Skeletal muscle satellite cell (primary cell): ENCODE data around the gene ZBTB16.

Source experiments
- H3K27me3 ChIP-seq: 2 replicates; pipeline ENCODE4 v1.7.0; 2013; ENCODE audit warnings: low read length; ENCODE audit not compliant: control insufficient read depth, insufficient read depth
- H3K36me3 ChIP-seq: 2 replicates; pipeline ENCODE4 v1.7.0; 2013; ENCODE audit warnings: mild to moderate bottlenecking, control low read depth, low read length; ENCODE audit not compliant: insufficient read depth
- H3K4me1 ChIP-seq: 2 replicates; pipeline ENCODE4 v1.7.0; 2013; ENCODE audit warnings: low read length; ENCODE audit not compliant: control insufficient read depth, insufficient read depth
- H3K4me2 ChIP-seq: 2 replicates; pipeline ENCODE4 v1.7.0; 2013; ENCODE audit warnings: mild to moderate bottlenecking, low read length
- H3K4me3 ChIP-seq: 2 replicates; pipeline ENCODE4 v1.7.0; 2013; ENCODE audit warnings: low read length
- H3K9ac ChIP-seq: 2 replicates; pipeline ENCODE4 v1.7.0; 2013; ENCODE audit warnings: mild to moderate bottlenecking, low read depth, low read length, moderate library complexity
- H3K9me3 ChIP-seq: replicated peaks from 2 replicates; pipeline ENCODE4 v1.7.0; 2013; ENCODE audit warnings: mild to moderate bottlenecking, control low read depth, low read length

Gene ZBTB16

GRCh38 chr11:114230031-114230704 lies 170.7 kb downstream of the ZBTB16 start:
- no peaks in the 10 kb centered on the region for H3K27me3 ChIP-seq
- peaks cover 32% of the 10 kb centered on the region for H3K36me3 ChIP-seq
- peaks cover 26% of the 10 kb centered on the region for H3K4me1 ChIP-seq
- no peak overlapping the region for H3K4me2 ChIP-seq
- H3K9ac ChIP-seq, result no peak overlapping the region
- no peak overlapping the region for H3K4me3 ChIP-seq
- H3K9me3 ChIP-seq, result no peaks in the 10 kb centered on the region

GRCh38 chr11:114232400-114233059 lies 173.0 kb downstream of the ZBTB16 start:
- Histone ChIP-seq H3K27me3 (no peaks in the 10 kb centered on the region), H3K4me1 (peaks cover 44% of the 10 kb centered on the region)

GRCh38 chr11:114233755-114234154 lies 174.2 kb downstream of the ZBTB16 start:
- Histone ChIP-seq H3K36me3 (peaks cover 14% of the 10 kb centered on the region), H3K9me3 (no peaks in the 10 kb centered on the region), H3K4me3 (no peak overlapping the region), H3K4me1 (peaks cover 50% of the 10 kb centered on the region), H3K4me2 (no peak overlapping the region), H3K9ac (no peak overlapping the region), H3K27me3 (no peaks in the 10 kb centered on the region)

More at GRCh38 chr11:114232400-114233059, 173.0 kb downstream of the ZBTB16 start:
- no peak overlapping the region for H3K4me2 ChIP-seq
- peaks cover 13% of the 10 kb centered on the region for H3K36me3 ChIP-seq
- no peak overlapping the region for H3K4me3 ChIP-seq
- no peaks in the 10 kb centered on the region for H3K9me3 ChIP-seq
- no peak overlapping the region for H3K9ac ChIP-seq

DNA sequence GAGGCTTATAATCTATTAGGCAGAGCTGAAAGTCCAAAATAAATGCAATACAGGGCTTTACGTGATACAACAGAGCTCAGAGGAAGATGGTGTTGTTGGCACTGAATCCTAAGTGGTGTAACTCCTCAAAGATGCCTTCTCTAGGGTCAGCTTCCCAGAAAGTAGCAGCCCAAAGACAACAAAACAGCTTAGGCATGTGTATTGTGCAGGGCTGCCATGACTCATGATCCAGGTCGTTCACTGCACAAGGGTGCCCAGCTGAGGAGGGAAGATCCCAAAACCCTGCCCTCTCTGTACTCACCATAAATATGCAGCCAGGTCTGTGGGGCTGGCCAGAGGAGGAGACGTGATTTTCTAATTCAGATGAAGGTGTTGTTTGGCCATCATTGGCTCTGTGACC lies 177.3 kb downstream of the ZBTB16 start:
- Histone ChIP-seq H3K4me3 (peak overlapping the region; percentile 46), H3K27me3 (no peaks in the 10 kb centered on the region), H3K36me3 (peaks cover 22% of the 10 kb centered on the region), H3K9ac (peak overlapping the region; percentile 74), H3K9me3 (no peaks in the 10 kb centered on the region), H3K4me1 (peaks cover 46% of the 10 kb centered on the region), H3K4me2 (peak overlapping the region; percentile 78)

- H3K27me3 ChIP-seq, result no peaks in the 10 kb centered on the region
- peak overlapping the region; percentile 78 for H3K4me2 ChIP-seq
- H3K9me3 ChIP-seq, result no peaks in the 10 kb centered on the region
- peak overlapping the region; percentile 46 for H3K4me3 ChIP-seq
- H3K9ac ChIP-seq, result peak overlapping the region; percentile 74
- peaks cover 29% of the 10 kb centered on the region for H3K36me3 ChIP-seq
- H3K4me1 ChIP-seq, result peaks cover 40% of the 10 kb centered on the region
Observed at GRCh38 chr11:114237321-114238280, 178.1 kb downstream of the ZBTB16 start.

- H3K27me3 ChIP-seq, result no peaks in the 10 kb centered on the region
- H3K4me1 ChIP-seq, result peaks cover 48% of the 10 kb centered on the region
- H3K9ac ChIP-seq, result no peak overlapping the region
- no peaks in the 10 kb centered on the region for H3K9me3 ChIP-seq
- no peak overlapping the region for H3K4me3 ChIP-seq
- no peak overlapping the region for H3K4me2 ChIP-seq
- peaks cover 46% of the 10 kb centered on the region for H3K36me3 ChIP-seq
Observed at GRCh38 chr11:114239753-114240161, 180.2 kb downstream of the ZBTB16 start.

DNA sequence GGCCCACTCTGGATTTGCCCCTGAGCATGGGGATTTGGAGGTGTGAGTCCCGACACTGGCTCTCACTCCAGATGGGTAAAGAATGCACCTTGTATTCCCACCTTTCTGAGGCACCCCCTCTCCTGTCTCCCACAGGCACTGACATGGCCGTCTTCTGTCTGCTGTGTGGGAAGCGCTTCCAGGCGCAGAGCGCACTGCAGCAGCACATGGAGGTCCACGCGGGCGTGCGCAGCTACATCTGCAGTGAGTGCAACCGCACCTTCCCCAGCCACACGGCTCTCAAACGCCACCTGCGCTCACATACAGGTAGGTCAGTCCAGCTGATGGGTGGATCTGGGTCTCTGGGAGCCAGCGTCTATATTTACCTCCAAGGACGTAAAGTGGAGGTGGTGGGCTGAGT lies 182.5 kb downstream of the ZBTB16 start:
- Histone ChIP-seq H3K4me1 (peaks cover 34% of the 10 kb centered on the region), H3K4me3 (no peak overlapping the region), H3K4me2 (no peak overlapping the region), H3K27me3 (no peaks in the 10 kb centered on the region), H3K9ac (no peak overlapping the region), H3K9me3 (no peaks in the 10 kb centered on the region), H3K36me3 (peaks cover 69% of the 10 kb centered on the region)

DNA sequence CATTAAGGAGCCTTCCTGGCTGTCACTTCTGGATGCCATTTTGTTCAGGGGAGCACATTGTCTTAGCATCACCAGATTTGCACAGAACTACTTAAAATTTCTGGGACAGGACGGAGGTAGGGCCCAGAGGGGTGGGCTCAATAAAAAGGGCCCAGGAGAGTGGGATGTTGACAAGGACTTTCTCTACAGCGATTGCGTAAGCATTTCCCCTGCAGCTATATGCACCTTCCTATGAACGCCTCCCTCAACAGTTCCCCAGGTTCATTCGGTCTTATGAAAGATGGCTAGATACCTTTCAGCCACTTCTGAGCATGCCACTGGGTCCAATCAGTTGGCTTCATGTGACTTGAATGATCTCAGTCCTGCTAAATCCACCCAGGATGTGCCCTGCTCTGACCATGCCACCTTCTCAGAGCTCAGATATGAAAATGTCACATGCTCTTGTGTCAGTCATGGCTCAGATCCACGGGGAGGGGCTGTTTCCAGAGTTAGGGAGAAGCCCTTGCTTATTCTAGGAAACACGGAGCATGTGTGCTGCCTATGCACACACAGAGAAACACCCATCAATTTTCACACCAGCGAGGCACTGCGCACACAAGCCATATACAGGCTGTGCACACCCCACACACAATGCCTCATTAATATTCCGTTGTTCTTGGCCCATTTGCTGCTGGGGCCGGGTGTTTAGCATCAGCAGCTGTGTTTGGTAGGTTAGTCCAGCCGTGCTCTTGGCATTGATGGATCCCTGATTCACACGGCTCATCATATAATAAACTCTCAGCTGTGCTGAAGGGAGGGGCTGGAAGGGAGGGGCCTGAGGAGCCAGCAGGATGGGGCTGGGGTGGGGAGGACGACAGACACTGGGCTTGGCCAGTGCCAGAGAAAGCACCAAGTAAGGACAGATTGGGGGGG lies 184.2 kb downstream of the ZBTB16 start:
- no peak overlapping the region for H3K4me2 ChIP-seq
- H3K9ac ChIP-seq, result no peak overlapping the region
- no peak overlapping the region for H3K4me3 ChIP-seq
- H3K36me3 ChIP-seq, result peaks cover 76% of the 10 kb centered on the region
- H3K4me1 ChIP-seq, result peaks cover 18% of the 10 kb centered on the region
- H3K9me3 ChIP-seq, result no peaks in the 10 kb centered on the region
- no peaks in the 10 kb centered on the region for H3K27me3 ChIP-seq

GRCh38 chr11:114244726-114245394 lies 185.3 kb downstream of the ZBTB16 start:
- H3K9me3 ChIP-seq, result no peaks in the 10 kb centered on the region
- H3K4me3 ChIP-seq, result no peak overlapping the region
- no peaks in the 10 kb centered on the region for H3K27me3 ChIP-seq
- H3K4me1 ChIP-seq, result peaks cover 16% of the 10 kb centered on the region
- H3K36me3 ChIP-seq, result peaks cover 81% of the 10 kb centered on the region
- no peak overlapping the region for H3K9ac ChIP-seq
- H3K4me2 ChIP-seq, result no peak overlapping the region

DNA sequence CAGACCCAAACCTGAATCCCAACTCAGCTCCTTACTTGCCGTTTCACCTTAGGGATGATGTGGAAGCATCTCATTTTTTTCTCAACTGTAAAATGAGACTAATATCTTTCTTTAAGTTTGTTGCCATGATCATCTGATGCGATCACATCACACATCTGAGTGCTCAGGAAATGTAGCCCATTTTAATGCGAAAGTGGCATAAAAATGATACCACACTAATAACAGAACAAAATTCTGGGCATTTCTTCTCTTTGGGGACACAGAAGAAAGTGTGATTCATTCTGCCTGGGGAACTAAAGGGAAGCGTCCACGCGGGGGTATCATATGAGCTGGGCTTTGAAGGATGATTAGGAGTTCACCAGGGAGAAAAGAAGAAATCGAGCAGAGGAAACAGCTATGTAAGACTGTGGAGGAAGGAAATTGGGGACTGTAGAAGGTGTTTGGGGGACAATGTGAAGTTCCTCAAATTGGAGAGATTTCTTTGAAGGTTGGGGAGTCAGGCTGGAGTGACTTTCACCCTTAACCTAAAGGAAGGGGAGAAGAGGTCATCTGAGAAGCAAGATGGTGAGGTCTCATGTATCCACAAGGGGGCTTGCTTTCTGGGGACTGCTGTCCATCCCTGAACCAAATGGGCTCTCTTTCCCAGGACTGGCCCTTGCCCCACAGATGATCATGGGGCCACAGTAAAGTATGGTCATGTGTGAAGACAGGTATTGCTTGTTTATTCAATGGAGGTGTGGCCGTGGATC lies 187.0 kb downstream of the ZBTB16 start:
- Histone ChIP-seq H3K4me3 (no peak overlapping the region), H3K9ac (no peak overlapping the region), H3K4me2 (no peak overlapping the region), H3K4me1 (peaks cover 20% of the 10 kb centered on the region), H3K27me3 (no peaks in the 10 kb centered on the region), H3K36me3 (peaks cover 86% of the 10 kb centered on the region), H3K9me3 (no peaks in the 10 kb centered on the region)
